Astrocyte of the cerebellum (primary cell): ENCODE data around the gene NYAP2.

ENCODE experiments used
- DNase-seq: peaks from one replicate; pipeline ENCODE4 v3.0.0-alpha.2; 2011; ENCODE audit warnings: low read depth
- H3K4me3 ChIP-seq: 2 replicates; pipeline ENCODE4 v1.5.1; 2011; ENCODE audit warnings: mild to moderate bottlenecking, low read depth, low read length, moderate library complexity
- CTCF ChIP-seq: IDR thresholded peaks from 2 replicates; pipeline ENCODE4 v1.5.1; 2012; ENCODE audit warnings: low read length, low read depth, moderate library complexity, mild to moderate bottlenecking; ENCODE audit errors: missing control alignments
- in situ Hi-C: cut with HindIII; loops from 2 replicates; pipeline ENCODE4 v1.10.0; 2017; ENCODE audit warnings: low sequenced_read_pairs

The NYAP2 gene

GRCh38 chr2:225694664-225695063 is 295.2 kb downstream of the NYAP2 start:
- in situ Hi-C loops: no loop called here
- no peak for TF ChIP-seq CTCF
- no peak for DNase-seq
- H3K4me3 ChIP-seq: no peak overlapping the region

- in situ Hi-C loops: no loop called here
- H3K4me3 ChIP-seq: no peak overlapping the region
- no peak for TF ChIP-seq CTCF
- no peak for DNase-seq
Observed at GRCh38 chr2:225697936-225698335, 298.4 kb downstream of the NYAP2 start.
